T-helper 1 cell treated with Interleukin-12 subunit alpha and Interleukin-12 subunit beta and Interleukin-4 antibody, amounts not matched to agents 30 ng/mL and 1 ng/mL, for 36 hours (primary cell): ENCODE results near the gene COX7B2. TPM values are rescaled to one million over a fixed set of nuclear protein-coding genes. Genes with fewer than 3 reads are reported as not detected.

Source experiments
- intact Hi-C: fragments of 100-400 bp; cut with micrococcal nuclease; formaldehyde crosslinking; loops from one replicate; pipeline ENCODE4 v1.15.1; 2024
- total RNA-seq: library from RNA; stranded (reverse); gene quantifications from 2 replicates; pipeline ENCODE4 v1.2.3, GENCODE V29; 2022

COX7B2 gene
- total RNA-seq, 1 donor from 2014 or later: not detected

- intact Hi-C loops: no loop called here
Measured at GRCh38 chr4:46720055-46720454, 189.0 kb downstream of the COX7B2 start.

GRCh38 chr4:46717950-46718349, 191.1 kb downstream of the COX7B2 start:
- intact Hi-C loops: no loop called here

- intact Hi-C loops: no loop called here
Measured at GRCh38 chr4:46715468-46715867, 193.6 kb downstream of the COX7B2 start.

- intact Hi-C loops: no loop called here
Measured at GRCh38 chr4:46698891-46699290, 210.2 kb downstream of the COX7B2 start.

Other genes starting within 250 kb of the COX7B2 start
- not detected in 2 replicates for gene GABRA4, start 84.3 kb upstream of the COX7B2 start, total RNA-seq
- gene GABRB1, start 122.3 kb upstream of the COX7B2 start, total RNA-seq: not detected in 2 replicates